ENCODE data around the gene PPP1R14C. TPM values are rescaled to one million over a fixed set of nuclear protein-coding genes. Genes with fewer than 3 reads are reported as not detected.

Gene PPP1R14C
- total RNA-seq, 2 donors from 2014 or later = 0.26 to 0.33 TPM

- no peaks in the 10 kb centered on the region for H3K36me3 ChIP-seq (replicated peaks in 1 of 2; ENCODE audit: insufficient read depth in 1 of 2, low read depth in 2 of 2)
- no peaks in the 10 kb centered on the region for H3K9me3 ChIP-seq
- H3K27ac ChIP-seq = no peak overlapping the region
- WGBS, 2 donors = 81 to 96% methylated on average over 1 of the region's 1 CpG
- TF ChIP-seq CTCF (IDR thresholded peaks at IDR 0.05) (no peak), POLR2A (IDR thresholded peaks at IDR 0.05) (no peak)
- no peak for DNase-seq
- intact Hi-C loops (cut with DNase I) = no loop called here
- no peak overlapping the region for H3K4me3 ChIP-seq
- no peaks in the 10 kb centered on the region for H3K4me1 ChIP-seq
- ATAC-seq = no peak
- no peaks in the 10 kb centered on the region for H3K27me3 ChIP-seq
Observed at GRCh38 chr6:150280703-150281102, 137.9 kb downstream of the PPP1R14C start.

GRCh38 chr6:150281767-150282166, 138.9 kb downstream of the PPP1R14C start:
- Histone ChIP-seq H3K9me3 (no peaks in the 10 kb centered on the region), H3K4me3 (no peak overlapping the region), H3K27ac (no peak overlapping the region), H3K4me1 (no peaks in the 10 kb centered on the region), H3K27me3 (no peaks in the 10 kb centered on the region), H3K36me3 (replicated peaks in 1 of 2; ENCODE audit: insufficient read depth in 1 of 2, low read depth in 2 of 2) (no peaks in the 10 kb centered on the region)
- intact Hi-C loops (cut with DNase I) = no loop called here
- DNase-seq (no peak), ATAC-seq (no peak)
- TF ChIP-seq POLR2A (IDR thresholded peaks at IDR 0.05) = no peak
- TF ChIP-seq CTCF (IDR thresholded peaks at IDR 0.05) = no peak

GRCh38 chr6:150282806-150283205, 140.0 kb downstream of the PPP1R14C start:
- H3K9me3 ChIP-seq = no peaks in the 10 kb centered on the region
- no peak for ATAC-seq

GRCh38 chr6:150286460-150286859, 143.6 kb downstream of the PPP1R14C start:
- no peaks in the 10 kb centered on the region for H3K4me1 ChIP-seq
- no peak overlapping the region for H3K27ac ChIP-seq
- WGBS, 2 donors = 88 to 98% methylated on average over 2 of the region's 2 CpGs
- H3K27me3 ChIP-seq = no peaks in the 10 kb centered on the region
- intact Hi-C loops (cut with DNase I) = no loop called here
- ATAC-seq = no peak
- DNase-seq = no peak
- H3K36me3 ChIP-seq (replicated peaks in 1 of 2; ENCODE audit: insufficient read depth in 1 of 2, low read depth in 2 of 2) = no peaks in the 10 kb centered on the region
- TF ChIP-seq CTCF (IDR thresholded peaks at IDR 0.05) = no peak
- no peak for TF ChIP-seq POLR2A (IDR thresholded peaks at IDR 0.05)
- no peaks in the 10 kb centered on the region for H3K9me3 ChIP-seq
- H3K4me3 ChIP-seq = no peak overlapping the region

More at GRCh38 chr6:150282806-150283205, 140.0 kb downstream of the PPP1R14C start:
- TF ChIP-seq CTCF (IDR thresholded peaks at IDR 0.05) (no peak), POLR2A (IDR thresholded peaks at IDR 0.05) (no peak)
- no peak for DNase-seq
- Histone ChIP-seq H3K36me3 (replicated peaks in 1 of 2; ENCODE audit: insufficient read depth in 1 of 2, low read depth in 2 of 2) (no peaks in the 10 kb centered on the region), H3K27me3 (no peaks in the 10 kb centered on the region), H3K4me3 (no peak overlapping the region), H3K27ac (no peak overlapping the region), H3K4me1 (no peaks in the 10 kb centered on the region)
- intact Hi-C loops (cut with DNase I) = no loop called here

- no peaks in the 10 kb centered on the region for H3K9me3 ChIP-seq
- WGBS, 2 donors = 71 to 78% methylated on average over 2 of the region's 2 CpGs
- no peak overlapping the region for H3K27ac ChIP-seq
- intact Hi-C loops (cut with DNase I) = no loop called here
- DNase-seq = no peak
- H3K4me3 ChIP-seq = no peak overlapping the region
- H3K27me3 ChIP-seq = no peaks in the 10 kb centered on the region
- H3K36me3 ChIP-seq (replicated peaks in 1 of 2; ENCODE audit: insufficient read depth in 1 of 2, low read depth in 2 of 2) = no peaks in the 10 kb centered on the region
- no peak for ATAC-seq
- H3K4me1 ChIP-seq = no peaks in the 10 kb centered on the region
- TF ChIP-seq POLR2A (IDR thresholded peaks at IDR 0.05) (no peak), CTCF (IDR thresholded peaks at IDR 0.05) (no peak)
Observed at GRCh38 chr6:150286912-150287311, 144.1 kb downstream of the PPP1R14C start.

Measured in body of pancreas (tissue), 4 donors.